Measurements from ENCODE around the gene ARID1B. TPM values are rescaled to one million over a fixed set of nuclear protein-coding genes. Genes with fewer than 3 reads are reported as not detected.

ARID1B gene
- polyA plus RNA-seq (ENCODE audit: insufficient read length in 4 of 4), result 10 to 100 TPM; 57.0 to 87.6 (median 71.7) TPM

- no peak for DNase-seq (ENCODE audit: low read depth in 4 of 4, low spot score in 3 of 4)
These were observed at the start of gene ARID1B for GRCh38 chr6:156776840-156777576. ARID1B (plus strand) TSS chr6:156777378; CDS start chr6:156777681, 303 bp downstream.

- no peak for DNase-seq (ENCODE audit: low read depth in 4 of 4, low spot score in 3 of 4)
These were observed 49.3 kb upstream of the ARID1B start for GRCh38 chr6:156727715-156728385.

GRCh38 chr6:156729248-156729647, 47.9 kb upstream of the ARID1B start:
- no peak for DNase-seq (ENCODE audit: low read depth in 4 of 4, low spot score in 3 of 4)

GRCh38 chr6:156731396-156731795, 45.8 kb upstream of the ARID1B start:
- no peak for DNase-seq (ENCODE audit: low read depth in 4 of 4, low spot score in 3 of 4)

- no peak for DNase-seq (ENCODE audit: low read depth in 4 of 4, low spot score in 3 of 4)
These were observed 41.4 kb upstream of the ARID1B start for GRCh38 chr6:156735751-156736150.

DNA sequence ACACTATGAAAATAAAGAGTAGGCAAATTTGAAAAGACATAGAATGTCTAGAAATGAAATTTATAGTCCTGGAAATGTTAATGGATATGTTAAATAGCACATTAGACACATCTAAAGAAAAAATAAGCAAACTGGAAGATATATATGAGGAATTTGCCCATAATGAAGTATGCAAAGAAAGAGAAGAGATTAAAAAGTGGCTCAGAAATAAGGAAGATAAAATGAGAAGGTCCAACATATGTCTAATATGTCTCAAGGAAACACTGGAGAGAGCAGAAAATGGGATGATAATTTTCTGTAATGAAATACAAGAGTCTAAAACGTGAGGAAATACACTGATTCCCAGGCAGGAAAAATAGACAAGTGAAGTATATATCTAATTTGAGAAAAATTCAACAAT, 36.6 kb upstream of the ARID1B start:
- DNase-seq (ENCODE audit: low read depth in 4 of 4, low spot score in 3 of 4), result no peak

DNA sequence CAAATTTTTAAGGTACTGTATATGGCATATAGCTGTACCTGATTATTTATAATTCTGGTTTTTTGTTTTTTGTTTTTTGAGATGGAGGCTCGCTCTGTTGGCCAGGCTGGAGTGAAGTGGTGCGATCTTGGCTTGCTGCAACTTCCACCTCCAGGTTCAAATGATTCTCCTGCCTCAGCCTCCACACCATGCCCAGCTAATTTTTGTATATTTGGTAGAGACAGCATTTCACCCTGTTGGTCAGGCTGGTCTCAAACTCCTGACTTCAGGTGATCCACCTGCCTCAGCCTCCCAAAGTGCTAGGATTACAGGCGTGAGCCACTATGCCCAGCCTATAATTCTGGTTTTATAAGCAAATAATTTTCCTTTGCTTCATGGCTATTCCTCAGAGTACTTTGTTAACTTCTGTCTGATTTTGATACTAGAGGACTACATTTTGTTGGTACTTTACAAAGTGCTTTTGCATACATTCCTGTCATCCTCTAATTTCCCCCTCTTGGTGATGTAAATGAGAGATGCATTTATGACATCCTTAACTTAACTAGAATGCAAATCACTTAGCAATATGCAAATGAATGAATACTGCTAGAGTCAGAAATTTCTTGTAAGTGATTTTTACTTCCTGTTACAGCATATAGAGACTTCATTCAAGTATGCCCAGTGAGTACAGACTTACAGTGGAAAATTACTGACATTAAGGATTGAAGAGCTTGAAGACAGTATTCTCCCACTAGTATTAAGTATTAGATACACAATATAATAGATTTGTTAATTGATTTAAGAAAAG, 35.7 kb upstream of the ARID1B start:
- no peak for DNase-seq (ENCODE audit: low read depth in 4 of 4, low spot score in 3 of 4)

- DNase-seq (ENCODE audit: low read depth in 4 of 4, low spot score in 3 of 4), result no peak
These were observed 29.5 kb upstream of the ARID1B start for GRCh38 chr6:156747715-156748114.

GRCh38 chr6:156748504-156748903, 28.7 kb upstream of the ARID1B start:
- no peak for DNase-seq (ENCODE audit: low read depth in 4 of 4, low spot score in 3 of 4)

DNA sequence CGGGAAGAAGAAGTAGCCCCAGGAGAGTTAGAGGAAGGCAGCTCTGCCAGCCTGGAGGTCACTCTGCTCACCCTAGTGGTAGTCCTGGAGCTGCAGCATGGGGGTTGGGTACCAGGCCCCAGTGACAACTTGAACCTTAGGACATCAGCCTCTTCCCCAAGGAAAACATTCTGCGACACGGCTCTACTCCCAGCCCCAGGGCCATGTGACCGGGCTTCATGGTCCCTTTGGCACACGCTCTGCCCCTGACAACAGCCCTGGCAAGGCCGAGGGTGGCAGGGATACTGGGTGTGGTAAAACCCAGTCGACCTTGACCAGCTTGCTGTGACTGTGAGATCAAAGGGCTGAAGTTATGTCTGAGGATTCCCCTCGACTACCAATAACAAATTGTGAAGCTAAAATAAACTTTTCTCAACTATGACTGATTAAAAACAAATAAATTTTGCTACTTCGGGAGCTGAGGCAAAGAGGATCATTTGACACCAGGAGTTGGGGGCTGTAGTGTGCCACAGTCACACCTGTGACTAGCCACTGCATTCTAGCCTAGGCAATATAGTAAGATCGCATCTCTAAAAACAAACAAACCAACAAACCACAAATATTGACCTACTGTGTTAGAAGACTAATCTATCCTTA, 24.4 kb upstream of the ARID1B start:
- DNase-seq (ENCODE audit: low read depth in 4 of 4, low spot score in 3 of 4), result peak; percentile 16 to 37 (median 18)

DNA sequence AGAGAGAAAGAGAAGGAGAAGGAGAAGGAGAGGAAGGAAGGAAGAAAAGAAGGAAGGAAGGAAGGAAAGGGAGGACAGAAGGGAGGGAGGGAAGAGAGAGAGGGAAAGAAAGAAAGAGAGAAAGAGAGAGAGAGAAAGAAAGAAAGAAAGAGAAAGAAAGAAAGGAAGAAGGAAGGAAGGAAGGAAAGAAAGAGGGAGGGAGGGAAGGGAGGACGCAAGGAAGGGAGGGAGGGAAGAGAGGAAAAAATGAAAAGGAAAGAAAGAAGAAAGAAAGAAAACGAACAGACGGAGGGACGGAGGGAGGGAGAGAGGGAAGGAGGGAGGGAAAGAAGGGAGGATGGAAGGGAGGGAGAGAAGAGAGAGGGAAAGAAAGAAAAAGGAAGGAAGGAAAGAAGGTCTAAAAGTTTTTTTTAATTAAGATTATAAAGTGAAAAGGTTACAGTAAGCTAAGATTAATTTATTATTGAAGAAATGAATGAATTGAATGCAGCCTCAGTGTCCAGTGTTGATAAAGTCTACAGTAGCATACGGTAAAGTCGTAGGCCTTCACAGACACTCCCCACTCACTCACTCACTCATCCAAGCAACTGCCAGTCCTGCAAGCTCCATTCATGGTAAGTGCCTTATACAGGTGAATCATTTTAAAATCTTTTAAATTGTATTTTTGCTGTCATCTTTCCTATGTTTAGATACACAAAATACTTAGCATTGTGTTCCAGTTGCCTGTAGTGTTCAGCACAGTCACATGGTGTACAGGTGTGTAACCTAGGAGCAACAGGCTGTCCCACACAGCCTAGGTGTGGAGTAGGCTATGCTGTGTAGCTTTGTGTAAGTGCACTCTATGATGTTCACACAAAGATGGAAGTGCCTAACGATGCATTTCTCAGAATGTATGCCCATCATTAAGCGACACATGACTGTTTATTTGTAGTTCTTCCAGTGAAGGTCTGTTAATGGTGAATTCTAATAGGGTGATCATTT, 20.3 kb upstream of the ARID1B start:
- DNase-seq (ENCODE audit: low read depth in 4 of 4, low spot score in 3 of 4), result no peak

GRCh38 chr6:156757849-156758248, 19.3 kb upstream of the ARID1B start:
- no peak for DNase-seq (ENCODE audit: low read depth in 4 of 4, low spot score in 3 of 4)

DNA sequence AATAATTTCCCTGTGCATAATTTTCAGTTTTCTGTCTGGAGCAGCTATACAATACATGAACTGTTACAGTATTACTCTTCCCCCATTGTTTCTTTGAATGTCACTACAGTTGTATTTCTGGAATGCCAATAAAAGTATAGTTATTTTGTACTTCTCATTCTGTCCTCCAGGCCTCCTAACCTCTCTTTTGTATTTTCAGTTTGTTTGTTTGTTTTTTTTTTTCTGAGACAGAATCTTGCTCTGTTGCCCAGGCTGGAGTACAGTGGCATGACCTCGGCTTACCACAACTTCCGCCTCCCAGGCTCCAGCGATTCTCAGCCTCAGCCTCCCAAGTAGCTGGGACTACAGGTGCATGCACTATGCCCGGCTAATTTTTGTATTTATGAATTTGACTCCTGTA, 16.8 kb upstream of the ARID1B start:
- no peak for DNase-seq (ENCODE audit: low read depth in 4 of 4, low spot score in 3 of 4)

DNA sequence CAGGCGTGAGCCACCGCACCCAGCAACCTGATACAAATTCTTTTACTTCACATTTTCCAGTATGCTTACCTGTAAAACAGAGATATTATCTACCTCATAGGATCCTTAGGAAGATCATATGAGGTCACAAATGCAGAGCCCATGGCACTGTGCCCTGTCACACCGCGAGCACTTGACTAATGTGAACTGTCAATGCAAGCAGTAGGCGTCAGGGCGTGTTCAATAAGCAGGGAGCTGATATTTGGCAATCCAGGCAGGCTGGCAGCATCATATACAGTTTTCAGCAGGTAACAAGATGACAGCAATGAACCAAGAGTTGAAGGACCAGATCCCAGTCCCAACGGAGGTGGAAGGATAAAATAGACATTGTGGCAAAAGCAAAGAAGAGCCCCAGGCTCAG, 14.6 kb upstream of the ARID1B start:
- DNase-seq (ENCODE audit: low read depth in 4 of 4, low spot score in 3 of 4), result no peak

GRCh38 chr6:156765117-156765516, 12.1 kb upstream of the ARID1B start:
- no peak for DNase-seq (ENCODE audit: low read depth in 4 of 4, low spot score in 3 of 4)

GRCh38 chr6:156767603-156768467, 9.3 kb upstream of the ARID1B start:
- no peak for DNase-seq (ENCODE audit: low read depth in 4 of 4, low spot score in 3 of 4)

DNA sequence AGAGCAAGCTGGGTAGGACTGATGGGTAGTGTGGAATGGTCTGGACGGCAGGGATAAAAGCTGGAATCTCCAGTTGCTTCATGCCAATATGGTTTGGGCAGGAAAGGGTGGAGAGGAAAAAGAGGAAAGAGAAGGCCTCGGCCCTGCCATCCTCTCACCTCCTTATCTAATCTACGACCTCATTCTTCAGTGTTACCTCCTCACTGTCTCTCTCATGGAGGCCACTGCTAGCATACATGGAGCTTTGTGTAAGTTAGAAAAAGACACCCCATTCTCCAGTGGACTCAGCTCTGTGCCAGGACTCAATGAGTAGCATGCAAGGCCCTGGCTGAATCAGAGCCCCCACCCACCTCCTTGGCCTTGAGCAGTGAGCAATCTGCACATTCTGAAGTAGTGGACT, 6.1 kb upstream of the ARID1B start:
- no peak for DNase-seq (ENCODE audit: low read depth in 4 of 4, low spot score in 3 of 4)

GRCh38 chr6:156771761-156772160, 5.4 kb upstream of the ARID1B start:
- no peak for DNase-seq (ENCODE audit: low read depth in 4 of 4, low spot score in 3 of 4)

DNA sequence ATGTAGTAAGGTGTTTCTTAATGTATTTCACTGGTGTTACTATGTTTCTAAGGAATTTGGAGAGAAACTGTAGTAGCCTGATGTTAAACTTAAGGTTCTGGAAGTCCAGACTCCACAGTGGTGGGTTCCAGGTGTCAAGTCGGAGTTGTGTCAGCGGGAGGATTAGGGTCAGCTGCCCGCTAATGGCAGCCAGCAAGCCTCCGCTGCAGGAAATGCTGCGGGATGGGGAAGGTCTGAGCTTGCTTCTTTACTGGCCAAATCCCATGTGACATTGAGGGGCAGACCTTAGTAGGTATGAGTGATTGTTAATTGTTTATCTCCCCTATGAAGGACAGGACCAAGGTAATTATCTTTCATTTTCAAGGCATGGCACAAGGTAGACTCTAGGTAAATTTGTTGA, 3.7 kb upstream of the ARID1B start:
- no peak for DNase-seq (ENCODE audit: low read depth in 4 of 4, low spot score in 3 of 4)
